Dermis blood vessel endothelial cell (primary cell): Measurements from ENCODE around the gene CAV1. TPM values are rescaled to one million over a fixed set of nuclear protein-coding genes. Genes with fewer than 3 reads are reported as not detected.

ENCODE experiments used
- DNase-seq: peaks from one replicate; pipeline ENCODE4 v3.0.0; 2010
- total RNA-seq: library from RNA; depleted of rRNA; stranded (reverse); fragments of >200 nt; gene quantifications from 2 replicates; pipeline ENCODE4 v1.2.3, GENCODE V29; 2014

Gene CAV1
- total RNA-seq, 1 donor from 2014 or later, result 1,771 TPM

DNA sequence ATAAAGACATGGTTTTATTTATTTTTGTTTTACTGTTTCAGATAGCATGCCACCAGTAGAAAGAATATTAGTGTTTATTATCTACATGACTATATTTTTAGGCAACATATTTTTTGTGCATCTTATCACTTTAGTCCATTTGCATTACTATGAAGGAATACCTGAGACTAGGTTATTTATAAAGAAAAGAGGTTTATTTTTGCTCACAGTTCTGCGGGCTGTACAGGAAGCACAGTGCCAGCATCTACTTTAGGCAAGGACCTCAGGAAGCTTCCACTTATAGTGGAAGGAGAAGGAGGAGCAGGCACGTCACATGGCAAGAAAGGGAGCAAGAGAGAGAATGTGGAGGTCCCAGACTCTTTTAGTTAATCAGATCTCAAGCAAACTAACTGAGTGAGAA, 19.6 kb upstream of the CAV1 start:
- no peak for DNase-seq

DNA sequence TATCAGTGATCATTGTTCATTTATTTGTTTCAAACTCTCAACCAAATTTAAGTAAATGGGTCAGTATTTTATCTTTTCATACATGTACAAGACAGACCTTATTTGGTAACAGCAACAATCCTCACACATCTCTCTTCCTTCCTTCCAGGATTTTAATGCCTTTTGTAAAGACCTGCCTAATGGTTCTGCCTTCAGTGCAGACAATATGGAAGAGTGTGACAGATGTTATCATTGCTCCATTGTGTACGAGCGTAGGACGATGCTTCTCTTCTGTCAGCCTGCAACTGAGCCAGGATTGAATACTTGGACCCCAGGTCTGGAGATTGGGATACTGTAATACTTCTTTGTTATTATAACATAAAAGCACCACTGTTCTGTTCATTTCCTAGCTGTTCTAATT, 19.0 kb upstream of the CAV1 start:
- peak; percentile 29 for DNase-seq

DNA sequence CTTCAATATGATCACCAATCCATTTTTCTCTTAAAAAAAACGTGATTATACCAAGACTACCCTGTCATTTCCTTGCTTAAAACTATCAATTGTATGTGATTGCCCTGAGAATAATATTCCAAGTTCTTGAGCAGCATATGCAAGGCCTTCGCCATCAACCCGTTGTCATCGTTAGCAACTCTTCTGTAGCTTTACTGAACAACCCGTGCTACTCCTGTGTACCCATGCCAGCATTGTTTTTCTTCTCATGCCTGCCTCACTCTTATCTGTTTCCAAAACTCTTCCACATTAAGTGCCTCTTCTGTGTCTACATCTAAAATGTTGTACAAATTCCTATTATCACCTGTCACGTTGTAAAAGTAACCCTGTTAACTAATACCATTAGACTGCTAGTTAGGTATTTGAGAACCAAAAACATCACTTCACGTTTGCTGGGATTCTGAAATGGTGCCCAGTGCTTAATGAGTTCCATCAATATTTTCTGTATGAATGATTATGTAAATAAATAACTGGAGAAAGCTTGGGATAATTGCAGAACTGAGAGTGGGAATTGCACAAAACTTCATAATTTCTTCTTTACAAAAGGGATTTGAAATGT, 14.8 kb upstream of the CAV1 start:
- peak; percentile 55 for DNase-seq

DNA sequence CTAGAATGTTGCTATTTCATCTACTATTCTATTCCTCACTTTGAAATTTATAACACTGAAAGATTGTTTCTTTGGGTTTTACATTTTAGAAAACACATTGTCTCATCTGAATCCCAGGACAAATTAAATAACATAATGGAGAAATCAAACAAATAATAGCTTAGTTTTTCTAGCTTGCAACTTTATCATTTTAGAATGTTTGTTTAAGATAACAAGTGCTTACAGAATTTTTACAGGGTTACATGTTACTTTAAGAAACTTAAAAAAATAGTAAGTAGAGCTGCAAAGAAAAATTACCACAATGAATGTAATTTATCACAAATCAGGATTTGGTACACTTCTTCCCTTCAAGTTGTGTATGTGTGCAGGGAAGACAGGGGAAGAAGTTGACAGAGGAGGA, 14.0 kb upstream of the CAV1 start:
- no peak for DNase-seq

DNA sequence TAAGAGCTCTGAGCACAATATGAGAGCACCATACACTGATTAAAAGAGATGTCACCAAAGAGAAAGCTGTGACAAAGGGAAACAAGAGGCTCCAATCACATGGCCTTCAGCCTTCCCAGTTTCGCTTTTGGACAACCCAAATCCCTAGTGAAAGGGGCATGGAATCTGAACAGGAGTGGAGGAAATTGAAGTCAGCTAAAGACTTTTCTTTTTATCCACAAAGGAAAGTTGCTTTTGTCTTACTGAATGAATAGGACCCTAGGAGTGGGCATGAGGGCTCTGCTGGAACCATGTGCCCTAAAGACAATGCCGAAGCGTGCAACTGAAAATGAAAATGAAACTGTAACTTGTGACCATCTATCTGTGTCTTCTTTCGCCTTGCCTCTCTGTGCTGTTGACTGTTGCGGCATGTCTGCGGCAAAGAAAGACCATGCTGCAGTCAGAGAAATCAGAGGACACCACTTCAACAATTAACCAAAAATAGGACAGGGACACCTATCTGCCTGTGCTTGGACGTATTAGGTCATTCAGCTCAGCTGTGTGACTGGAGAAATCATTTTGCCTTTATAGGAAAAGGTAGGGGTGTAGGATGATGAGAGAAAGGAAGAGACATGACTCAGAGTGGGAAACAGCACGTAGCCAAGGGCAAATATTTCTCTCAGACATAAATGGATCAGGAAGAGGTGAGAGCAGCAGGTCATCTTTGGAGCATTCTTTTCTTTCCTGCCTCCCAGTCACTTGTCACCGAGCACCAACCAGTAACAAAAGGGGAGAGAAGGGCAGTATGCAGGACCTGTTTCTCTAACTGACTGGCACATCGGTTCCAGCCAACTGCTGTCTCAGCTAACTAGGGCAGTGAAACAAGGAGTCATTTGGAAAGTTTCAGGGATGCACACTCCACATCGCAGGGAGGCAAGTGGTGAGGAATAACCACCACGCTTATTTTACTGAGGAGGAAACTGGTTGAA, 13.0 kb upstream of the CAV1 start:
- peak; percentile 97 for DNase-seq

DNA sequence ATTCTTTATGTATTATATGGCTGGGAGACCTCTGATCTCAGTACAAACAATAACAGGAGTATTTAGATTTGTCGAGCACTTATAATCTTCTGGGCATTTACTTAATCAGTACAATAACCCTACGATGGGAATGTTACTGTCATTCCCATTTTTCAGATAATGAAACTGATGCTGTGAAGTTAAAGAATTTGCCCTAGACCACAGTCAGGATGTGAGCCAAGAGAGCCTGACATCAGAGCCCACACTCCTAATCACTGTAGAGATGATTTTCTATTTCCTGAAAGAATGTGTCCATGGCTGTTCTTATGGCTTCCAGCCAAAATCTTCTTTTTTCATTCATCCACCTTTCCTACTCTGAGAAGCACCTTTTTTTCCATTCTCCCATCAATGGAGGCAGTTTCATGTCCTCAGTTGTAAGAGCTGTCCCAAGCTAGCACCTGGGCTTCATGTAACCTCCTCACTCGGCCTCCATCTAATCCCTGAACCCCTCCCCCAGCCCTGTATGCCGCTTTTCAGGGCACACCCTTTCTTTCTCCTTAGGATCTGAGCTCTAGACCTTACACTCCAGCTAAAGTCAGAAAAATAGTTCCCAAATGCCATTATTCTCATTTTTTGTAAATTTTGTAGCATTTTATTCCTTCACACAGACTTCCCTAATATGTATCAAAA, 12.2 kb upstream of the CAV1 start:
- peak; percentile 69 for DNase-seq

DNA sequence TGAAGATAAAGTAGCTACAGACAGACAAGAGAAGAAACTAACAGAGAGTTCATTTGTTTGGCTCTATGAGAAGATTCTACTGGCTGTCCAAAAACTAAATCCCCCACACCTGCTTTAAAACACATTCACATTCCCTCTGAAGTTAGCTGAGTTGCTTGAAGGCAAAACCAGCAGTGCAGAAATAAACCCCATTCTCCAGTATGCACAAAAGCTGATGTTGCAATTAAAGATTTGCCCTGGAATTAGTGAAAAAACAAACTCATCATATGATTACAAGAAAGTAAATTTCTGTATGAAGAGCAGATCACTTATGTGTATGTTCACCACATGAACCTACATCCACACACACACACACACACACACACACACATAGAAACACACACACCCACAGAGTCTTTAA, 9.3 kb upstream of the CAV1 start:
- no peak for DNase-seq

DNA sequence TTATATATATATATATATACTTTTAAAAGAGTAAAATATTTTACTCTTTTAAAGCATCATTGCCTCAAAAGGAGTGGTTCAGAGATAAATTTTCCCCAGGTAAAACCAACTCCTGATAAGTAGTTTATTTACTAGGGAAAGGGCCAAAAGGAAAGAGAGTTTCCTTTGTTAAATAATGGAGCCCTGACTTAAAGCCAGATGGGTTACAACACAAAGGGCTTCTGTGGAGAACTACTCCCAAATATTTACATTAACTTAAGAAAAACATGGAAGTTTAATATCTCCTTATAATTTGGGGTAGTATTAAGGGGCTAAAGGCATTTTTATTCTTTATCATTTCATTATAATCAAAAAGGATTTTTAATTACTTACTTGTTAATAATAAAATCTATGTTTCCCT, 8.5 kb upstream of the CAV1 start:
- DNase-seq, result peak; percentile 42

DNA sequence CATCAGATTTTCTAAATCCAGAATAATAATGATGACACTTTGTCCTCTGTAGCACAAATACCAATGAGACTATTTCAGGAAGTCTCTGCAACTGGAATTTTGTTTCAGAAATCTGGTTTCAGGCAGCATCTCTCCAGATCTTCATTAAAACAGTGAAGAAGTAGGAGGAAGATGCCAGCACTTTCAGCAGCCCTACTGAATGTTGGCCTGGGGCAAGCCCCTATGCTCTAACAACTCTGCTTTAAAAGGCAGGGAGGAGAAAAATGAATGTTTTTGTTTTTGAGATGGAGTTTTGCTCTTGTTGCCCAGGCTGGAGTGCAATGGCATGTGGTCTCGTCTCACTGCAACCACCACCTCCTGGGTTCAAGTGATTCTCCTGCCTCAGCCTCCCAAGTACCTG, 7.2 kb upstream of the CAV1 start:
- no peak for DNase-seq

DNA sequence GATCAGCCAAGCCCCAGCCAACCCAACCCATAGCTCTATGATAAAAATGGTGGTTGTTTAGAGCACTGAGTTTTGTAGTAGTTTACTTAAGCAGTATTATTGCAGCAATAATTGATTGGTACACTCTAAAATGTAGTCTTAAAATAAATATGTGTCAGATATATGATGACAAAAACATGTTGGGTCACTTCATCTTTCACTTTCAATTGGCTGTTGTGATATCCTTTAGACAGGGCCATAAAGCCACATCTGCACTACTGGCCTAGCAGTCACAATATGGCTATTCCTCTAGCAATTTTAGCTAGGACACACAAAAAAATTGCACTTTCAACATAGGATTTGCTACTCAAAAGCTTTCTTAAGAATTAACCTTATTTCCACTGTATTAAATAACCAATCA, 5.9 kb upstream of the CAV1 start:
- DNase-seq, result no peak

DNA sequence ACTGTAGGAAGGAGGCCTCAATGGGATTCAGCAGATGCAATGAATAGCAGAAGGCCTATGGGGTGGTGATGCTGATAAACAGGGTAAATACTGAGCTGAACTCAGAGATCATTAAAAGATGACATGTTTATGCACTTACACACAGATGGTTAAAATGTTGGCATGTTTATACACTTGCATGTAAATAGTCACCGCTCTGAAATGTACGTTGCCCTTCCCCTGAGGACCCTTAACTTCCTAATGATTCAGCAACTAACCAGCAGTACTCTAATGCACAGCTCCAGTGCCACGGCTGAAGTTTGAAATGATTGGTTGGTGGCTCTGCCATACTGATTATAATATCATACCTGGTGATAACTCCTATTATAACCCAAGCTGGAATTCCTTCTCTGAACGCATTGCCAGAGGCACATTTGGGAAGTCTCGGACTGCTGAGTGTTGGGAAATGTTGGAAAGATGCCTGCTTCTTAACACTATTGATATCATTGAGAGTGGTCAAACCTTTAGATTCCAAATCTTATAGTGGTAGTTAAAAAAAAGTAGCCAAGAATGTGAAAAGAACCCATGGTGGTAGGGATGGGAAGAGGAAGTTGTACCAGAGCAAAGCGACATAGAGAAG, 3.7 kb upstream of the CAV1 start:
- DNase-seq, result peak; percentile 59

DNA sequence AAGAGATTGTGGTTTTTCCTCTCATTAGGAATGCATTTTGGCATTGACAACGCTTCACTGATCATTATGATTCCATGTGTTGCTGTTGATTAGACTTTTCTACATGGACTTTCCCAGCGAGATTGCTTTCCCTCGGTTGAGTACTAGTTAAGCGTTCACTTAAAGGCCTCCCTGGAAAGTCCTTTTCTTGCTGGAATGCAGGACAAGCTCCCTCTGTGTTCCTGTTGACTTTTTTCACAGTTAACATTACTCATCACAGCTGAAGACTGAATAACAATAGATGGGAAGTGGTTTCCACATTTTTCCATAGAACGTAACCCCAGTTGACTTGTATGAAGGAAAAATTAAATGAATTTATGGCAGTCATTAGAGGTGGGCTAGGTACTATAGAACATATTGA, 2.6 kb upstream of the CAV1 start:
- DNase-seq, result peak; percentile 97

DNA sequence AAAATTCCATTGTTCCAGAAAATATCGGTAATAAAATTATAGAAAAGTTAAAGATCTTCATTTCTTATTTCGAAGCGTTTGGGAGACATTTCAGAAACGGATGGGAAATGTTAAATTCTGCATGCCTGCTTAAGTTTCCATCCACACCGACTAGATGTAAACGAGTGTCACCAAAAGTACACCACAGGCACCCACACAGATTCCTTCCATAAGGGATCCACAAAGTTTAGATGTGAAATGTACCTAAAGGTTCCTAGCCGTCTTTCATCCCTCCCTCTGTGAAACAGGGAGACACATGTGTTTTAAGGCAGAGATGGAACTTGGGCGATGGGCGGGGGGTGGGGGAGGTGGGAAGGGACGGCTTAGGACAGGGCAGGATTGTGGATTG, 621 bp upstream of the CAV1 start:
- DNase-seq, result no peak

DNA sequence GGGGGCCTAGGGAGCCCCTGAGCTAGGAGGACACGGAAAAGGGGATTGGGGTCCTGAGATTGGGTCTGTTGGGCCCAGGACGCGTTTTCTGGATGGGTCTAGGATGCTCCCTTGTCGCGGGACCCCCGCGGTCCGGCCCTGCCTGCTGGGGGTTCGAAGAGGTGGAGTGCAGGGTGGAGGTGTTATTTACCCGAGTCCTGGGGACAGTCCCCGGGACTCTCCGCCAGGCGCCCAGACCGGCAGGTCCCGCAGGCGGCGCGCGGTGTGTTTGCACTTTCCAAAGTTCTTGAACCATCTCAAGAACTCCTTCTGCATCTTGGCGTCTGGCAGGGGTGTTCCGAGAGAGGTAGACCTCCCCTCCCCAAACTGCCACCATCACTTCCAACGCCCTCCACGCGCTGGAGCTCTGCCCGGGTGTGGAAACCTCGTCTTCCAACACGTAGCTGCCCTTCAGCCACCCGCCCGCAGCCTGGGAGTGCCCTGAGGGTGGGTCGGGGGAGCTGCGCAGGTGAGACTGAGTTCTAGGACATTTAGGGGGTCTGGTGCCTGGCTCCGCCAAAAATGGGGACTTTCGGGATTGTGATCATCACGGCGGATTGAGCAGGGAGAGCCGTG, 569 bp downstream of the CAV1 start:
- DNase-seq, result peak; percentile 37

DNA sequence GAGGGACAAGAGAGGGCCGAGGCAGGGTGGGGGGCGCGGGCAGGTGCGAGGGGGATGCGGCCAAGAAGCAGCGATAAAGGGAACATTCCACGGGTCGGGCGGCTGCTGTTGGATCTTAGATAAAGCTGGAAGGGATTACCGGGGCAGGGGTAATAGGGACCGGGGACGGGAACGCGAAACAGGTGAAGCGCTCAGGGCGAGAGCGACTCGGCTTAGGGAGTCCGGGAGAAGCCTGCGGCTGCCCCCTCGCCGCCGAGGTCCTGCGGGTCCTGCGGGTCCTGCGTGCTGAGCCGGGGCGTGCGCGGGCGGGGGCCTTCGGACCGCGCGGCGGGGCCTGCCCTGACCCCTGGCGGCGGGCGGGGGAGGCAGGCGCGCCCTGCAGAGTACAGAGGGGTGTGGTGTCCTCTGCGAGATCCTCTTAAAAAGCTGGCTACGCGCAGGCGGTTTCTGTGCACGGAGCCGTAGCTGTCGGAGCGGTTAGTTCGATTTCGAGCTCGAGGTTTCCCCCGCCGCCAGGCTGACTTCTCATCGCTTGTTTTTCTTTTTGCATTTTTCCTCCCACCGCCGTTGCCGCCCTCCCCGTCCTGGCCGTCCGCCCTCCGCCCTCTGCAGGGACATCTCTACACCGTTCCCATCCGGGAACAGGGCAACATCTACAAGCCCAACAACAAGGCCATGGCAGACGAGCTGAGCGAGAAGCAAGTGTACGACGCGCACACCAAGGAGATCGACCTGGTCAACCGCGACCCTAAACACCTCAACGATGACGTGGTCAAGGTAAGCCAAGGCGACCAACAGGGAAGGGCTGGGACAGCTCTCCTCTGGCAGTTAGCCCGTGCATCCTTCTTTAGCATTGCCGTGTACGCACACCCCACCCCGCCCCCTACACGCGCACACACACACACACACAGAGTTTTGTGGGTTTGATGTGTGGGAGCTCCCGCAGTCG, 1.4 kb downstream of the CAV1 start:
- peak; percentile 81 for DNase-seq

DNA sequence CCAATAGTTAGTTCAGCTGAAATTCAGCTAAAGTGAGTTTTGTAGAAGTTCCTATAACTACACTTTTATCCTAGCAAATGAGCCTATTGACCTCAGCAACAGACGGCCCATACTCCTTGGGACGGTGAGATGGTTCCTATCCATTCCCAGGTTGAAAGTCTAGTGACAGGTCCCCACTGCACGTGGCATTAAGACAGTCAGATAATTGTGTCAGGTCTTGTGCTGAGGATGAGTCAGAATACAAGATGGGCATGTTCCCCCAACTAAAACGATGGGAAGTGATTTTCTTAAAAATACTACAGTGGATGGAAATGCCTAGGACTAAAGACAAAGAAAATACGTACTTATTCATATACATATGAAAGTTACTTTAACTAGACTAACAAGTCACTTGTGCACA, 2.1 kb downstream of the CAV1 start:
- peak; percentile 48 for DNase-seq

DNA sequence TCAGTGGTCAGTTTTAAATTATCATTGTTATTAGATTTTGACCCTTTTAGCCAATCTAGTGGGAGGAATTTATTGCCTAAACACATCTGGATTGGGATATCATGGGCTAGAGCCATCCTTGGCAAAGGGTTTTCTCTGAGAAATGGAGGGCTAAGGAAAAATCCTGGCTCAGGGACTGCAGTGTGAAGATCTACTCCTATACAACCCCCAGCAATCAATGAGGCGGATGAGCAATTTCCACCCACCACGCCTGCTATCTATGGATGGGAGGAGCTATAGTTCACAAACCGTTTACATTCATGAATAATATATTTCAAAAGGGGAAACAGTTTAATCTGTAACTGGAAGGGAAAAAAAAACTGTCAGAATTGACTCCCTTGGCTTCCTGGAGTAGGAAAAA, 2.7 kb downstream of the CAV1 start:
- peak; percentile 61 for DNase-seq

DNA sequence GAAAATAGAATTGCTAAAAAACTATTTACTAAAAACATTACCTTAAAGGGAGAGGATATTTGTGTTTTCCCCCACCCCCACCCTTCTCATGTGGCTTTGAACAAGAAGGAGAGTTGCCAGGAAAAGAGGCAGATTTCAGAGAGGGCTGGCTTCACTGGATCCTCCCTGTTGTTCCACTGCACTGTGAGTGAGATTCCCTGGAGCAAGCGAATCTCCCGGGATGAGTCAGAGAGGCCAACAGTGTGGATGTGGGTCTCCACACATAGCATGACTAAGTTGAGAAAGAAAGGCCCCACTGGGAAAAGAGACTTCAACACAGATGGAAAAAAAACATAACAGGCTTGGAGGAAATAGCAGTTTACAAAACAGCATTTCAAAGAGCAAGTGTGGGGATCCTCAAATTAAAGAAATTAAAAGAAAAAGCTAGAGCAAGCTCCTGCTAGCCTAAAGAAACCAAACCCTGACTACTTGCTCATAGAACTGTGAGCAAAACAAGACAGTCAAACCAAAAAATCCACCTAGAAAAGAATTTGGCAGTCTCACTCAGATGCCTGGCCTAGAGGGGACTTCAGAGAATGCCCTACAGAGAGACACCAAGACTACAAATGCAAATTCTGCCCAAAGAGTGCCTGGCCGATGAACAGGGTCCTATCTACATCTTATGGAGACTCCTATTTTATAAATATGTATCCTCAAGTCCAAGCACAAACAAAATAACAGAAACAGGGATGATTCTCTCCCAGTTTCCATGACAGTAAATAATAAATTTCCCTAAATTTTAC, 3.4 kb downstream of the CAV1 start:
- peak; percentile 92 for DNase-seq

DNA sequence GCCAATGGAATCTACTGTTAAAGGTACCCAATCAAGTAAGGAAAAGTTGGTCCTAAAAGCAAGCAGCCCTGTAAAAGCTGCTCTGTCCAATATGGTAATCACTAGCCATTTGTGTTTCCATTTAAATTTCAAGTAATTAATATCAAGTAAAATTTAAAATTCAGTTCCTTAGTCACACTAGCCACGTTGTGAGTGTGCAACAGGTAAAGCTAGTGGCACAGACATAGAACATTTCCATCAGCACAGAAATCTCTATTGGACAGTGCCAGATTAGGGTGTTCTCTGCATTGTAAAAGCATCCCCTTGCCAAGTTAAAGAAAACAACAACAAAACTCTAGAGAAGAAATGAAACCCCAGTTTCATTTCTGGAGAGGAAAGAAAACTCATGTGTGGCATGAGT, 4.4 kb downstream of the CAV1 start:
- DNase-seq, result peak; percentile 30

DNA sequence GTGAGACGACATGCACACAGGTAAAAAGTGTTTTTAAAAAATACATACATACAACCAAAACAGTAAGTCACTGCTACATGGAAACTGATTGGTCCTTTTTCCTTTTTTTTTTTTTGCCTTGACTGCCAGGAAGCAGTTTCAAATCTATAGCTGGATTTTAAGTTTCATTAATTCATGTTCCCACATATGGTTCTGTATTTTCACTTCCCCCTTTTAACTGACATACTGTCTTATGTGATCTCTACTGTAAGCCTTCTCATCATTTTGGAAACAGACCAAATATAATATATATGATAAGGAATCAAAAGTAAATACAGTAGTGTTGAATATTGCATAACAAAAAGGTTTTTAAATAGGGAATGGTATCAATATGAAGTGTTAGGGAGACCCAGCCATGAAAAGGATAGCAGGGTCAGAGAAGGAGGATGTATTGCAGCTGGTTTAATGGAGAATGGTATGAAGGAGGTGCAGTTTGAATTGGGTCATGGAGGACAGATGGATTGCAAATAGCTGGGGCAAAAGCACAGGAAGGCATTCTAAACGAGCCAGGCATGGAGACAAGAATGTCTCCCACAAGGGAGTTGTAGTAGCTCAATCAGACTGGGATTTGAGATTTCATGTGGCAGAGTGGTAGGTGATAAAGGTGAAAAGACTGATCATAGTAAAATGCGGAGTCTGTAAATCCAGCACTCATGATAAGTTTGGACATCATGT, 5.4 kb downstream of the CAV1 start:
- peak; percentile 39 for DNase-seq
